Measurements from ENCODE around the gene MRTFB.
"Not testable (repeated sequence)": the region's sequence is repeated elsewhere in the genome, so short reads cannot be mapped to it uniquely, and the experiment has no call there.

The MRTFB gene

DNA sequence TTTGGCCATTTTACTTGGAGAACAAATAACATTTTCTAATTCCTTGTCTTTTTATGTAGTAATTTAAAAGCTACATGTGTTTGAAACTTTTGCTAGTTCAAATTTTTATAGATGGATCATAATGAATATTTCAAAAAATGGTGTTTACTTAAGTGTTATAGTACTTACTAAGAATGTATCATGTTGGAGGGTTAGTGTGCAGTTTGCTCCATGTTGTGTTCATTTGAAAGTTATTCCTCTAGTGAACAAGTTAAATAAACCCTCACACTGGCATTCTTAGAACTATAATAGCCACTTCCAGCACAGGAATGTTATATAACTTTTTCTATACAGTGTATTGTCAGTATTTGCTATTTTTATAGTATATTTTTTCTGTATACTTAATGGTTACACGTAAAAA lies 62.8 kb downstream of the MRTFB start:
- DNase-seq: no peak

DNA sequence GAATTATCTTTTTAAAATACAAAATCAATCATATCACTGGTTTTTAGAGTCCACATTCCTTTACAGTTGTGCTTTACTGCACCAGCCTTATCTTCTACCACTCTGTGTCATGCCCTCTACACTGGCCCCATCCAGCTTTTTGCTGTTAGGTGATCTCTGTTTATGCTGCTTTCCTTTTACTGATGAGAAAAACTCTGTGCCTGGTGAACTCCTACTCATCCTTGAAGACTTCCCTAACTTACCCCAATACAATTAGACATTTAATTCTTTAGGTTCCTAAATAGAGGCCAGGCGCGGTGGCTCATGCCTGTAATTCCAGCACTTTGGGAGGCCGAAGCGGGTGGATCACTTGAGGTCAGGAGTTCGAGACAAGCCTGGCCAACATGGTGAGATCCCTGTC lies 64.6 kb downstream of the MRTFB start:
- no peak for DNase-seq

DNA sequence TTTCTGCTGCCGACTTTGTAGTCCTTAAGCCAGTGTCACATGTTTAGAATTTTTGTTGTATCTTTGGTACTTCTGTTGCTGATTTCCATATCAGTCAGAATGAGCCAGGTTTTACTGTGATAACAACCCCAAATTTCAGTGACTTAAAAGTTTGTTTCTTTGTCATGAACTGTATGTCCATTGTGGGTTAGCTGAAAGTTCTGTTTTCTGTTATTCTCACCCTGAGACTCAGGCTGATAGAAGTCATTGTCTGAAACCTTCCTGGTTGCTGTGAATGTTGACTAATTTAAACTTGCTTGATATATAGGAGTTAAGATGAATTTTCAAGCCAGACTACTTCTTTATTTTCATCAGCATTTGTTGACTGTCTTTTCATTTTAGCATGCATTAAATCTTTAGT lies 68.8 kb downstream of the MRTFB start:
- no peak for DNase-seq

DNA sequence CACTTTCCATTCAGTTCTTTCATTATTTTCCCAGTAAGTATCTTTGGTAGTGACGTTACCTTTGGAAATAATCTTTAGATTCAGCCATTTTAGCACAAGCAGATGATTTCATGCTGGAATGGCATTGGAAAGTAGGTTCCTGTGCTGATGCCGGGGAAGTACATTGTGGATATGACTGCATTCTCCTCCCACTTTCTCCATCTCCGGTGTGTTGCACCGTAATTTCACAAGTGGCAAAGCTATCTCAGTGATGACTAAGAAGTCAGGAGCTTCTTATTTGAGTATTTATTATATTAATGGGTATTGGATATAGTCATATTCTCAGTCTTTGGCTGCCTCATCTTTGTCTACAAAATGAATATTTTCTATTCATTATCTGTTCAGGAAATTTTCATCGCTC lies 69.8 kb downstream of the MRTFB start:
- no peak for DNase-seq

DNA sequence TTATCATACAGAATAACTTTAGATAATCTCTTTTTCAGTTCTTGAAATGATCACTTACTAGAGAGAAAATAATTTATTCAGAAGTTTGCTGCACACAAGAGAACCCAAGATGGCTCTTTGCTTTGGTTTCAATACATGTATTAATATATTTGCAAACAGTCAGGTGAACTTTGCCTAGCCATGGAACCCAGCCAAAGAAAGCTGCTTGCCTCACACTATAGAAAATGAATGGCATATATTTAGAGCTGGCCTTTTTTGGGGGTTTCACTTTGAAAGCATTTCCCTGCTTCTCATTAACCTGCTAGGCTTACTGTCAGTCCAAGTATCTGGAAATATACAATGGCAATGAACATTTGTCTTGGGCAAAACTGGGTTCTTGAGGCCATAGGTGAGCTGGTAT lies 75.3 kb downstream of the MRTFB start:
- no peak for DNase-seq

DNA sequence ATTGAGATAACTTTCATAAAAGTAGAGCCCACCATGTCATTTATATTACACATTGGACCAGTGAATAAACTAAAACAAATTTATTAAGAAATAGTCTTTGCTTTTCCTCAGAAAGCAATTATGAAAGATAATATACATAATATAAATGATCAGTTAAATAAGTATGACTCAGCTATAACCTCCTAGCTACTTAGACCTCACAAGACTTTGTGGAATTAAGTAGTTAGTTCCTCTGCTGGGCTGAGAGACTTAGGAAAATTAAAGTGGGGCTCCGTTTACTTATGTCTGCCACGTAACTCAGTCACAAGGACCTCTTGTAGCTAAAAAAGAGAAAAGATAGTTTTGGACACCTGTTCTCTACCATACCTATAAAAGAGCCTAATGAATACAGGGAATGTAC lies 76.9 kb downstream of the MRTFB start:
- no peak for DNase-seq

DNA sequence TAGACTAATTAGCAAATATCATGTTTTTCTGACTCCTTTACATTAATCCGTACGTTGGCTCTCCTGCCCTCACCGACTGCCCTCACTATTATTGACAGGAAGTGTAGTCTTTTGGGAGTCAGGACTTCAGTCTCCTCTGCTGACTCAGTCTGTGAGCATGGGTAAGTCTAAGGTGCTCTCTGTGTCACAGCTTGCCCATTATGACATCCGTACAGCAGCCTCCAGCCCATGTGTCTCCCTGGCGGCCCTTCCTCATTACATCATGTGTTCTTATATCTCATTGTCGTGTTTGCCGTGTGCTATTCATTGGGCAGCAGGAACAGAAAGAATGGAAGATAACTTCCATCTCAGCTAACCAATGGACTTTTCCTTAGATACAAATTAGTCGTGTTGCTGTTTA lies 77.5 kb downstream of the MRTFB start:
- DNase-seq: no peak

DNA sequence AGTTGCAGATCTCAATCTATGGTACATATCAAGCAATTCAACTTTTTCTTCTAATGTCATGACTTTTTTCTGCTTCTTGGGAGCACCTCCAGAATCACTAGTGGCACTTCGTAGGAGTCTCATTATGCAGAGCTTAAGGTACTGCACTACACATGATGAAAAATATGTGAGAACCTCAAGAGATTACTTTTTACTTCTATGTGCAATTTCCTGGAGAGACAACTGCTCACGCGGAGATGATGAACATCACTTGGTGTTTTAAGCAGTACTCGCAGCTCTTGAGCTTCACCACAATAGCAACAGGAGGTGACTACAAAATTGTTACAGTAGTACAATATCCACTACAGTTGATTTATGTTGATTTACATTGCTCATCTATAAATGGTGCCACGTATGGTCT lies 79.7 kb downstream of the MRTFB start:
- no peak for DNase-seq

DNA sequence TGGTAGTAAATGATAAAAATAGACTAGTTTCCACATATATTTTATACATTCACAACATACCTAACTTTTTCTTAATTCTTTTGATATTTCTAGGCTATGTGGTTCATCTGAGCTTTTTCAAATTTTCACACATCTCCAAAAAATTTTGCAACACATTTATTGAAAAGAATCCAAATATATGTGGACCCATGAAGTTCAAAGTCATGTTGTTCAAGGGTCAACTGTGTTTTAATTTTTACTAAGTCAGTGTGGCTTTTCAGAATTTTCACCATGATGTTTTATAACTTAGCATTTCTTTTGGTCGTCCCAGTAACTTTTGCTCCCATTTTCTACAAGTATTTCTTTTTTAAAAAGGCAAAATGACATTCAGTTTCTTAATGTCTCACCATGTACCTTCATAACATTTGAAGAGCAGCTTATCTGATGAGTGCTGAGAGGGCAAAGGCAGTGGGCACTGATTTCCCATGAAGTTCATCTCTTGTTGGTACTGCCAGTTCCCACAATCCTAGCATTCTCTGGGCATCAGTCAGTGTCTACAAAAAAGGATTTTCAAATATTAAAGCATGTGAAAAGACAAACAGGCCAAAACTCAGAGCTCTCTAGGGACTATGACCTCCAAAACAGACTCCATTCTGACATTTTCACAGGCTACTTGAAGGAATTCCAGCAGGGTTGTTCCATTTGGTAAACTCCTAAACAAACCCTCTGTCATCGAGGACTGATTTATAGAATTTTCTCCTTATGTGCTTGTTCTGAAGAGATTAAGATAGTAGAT lies 80.3 kb downstream of the MRTFB start:
- DNase-seq: no peak

DNA sequence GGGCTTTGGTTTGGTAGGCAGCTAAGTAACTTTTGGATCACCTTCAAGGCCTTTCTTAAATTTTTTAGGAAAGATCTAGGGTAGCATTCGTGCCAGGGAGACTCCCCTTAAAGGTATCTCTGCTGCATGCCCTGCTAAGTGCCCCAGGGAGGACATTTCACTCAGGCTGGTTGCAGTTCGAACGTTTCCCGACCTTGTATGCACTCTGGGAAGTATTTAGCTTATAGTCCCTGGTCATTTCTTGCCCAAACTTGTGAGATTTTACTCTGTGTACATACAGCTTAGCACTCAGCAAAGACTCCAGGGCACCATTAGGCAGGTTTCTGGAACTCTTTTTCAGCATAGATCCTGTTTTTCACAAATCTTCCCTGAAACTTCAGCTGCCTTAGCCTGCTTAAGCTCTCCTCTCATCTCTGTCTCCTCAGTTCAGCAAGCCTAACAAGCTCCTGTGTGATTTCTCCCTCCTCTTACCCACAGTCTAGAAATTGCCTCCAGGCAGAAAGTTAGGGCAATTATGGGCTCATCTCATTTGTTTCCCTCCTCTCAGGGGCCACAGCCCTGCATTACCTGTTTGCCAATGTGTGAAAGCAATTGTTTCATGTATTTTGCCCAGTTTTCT lies 84.6 kb downstream of the MRTFB start:
- no peak for DNase-seq

DNA sequence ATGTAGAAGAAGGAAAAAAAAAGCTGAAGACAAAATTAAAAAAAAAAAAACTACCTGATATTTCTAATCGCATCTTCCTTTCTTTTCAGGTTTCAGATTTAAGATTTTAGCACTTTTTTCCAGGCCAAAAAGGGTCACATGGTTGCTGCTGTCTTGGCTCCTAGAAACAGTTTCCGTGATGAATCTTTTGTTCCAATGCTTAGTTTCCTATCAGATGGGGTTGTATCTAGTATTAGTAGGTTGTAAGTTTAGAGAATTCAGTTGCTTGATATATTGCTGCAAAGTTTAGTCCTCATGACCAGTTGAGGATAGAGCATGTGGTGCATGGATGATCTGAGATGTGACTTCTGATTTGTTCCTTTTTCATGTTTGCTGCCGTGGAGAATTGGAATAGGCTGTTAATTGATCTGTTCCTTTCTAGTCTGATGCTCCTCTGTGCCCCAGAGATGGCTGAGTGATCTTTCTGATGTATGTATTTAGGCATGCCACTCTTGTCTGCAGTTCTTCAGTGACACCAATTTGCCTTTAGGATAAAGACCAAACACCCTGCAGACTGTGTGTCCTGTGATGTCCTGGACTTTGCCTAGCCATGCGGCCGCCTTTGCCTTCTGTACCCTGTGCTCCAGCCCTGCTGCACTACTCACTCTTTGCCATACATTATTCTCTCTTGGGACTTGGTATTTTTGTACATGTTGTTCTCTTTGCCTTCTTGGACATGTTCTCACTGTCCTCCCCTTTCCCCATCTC lies 94.0 kb downstream of the MRTFB start:
- no peak for DNase-seq

DNA sequence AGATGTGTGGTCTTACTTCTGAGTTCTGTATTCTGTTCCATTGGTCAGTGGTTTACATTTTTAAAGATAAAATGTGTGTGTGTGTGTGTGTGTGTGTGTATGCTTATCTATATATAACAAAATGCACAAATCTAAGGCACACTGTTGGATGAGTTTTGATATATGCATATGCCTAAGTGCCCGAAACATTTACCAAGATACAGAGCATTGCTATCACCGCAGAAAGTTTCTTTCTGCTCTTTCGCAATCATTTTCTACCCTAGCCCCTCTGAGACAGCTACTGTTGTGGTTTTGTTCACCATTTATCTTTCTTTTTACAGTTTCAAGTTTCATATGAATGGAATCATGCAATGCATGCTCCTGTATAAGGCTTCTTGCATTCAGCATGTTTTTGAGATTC lies 97.0 kb downstream of the MRTFB start:
- DNase-seq: no peak

DNA sequence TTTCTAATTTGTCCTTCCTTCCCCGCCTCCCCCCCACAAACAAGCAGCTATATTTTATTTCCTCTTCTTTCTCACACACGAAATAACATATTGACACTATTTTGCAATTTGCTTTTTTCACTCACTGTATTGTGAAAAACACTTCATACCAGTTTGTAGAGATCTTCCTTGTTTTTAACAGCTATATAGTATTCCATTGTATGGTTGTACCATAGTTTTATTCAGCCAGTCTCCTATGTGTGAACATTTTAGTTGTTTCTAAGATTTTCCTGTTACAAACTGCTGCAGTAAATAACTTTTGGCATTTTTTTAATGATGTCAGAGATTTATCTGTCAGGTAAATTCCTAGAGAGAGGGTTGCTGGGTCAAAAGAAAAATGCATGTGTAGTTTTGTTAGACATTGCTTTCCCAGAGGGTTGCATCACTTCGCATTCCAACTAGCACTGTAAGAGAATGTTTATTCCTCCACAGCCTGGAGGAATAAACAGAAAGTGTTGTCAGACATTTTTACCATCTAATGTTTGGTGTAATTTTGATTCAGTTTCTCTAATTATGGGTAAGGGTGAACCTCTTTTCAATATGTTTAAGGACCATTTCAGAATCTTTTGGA lies 101.2 kb downstream of the MRTFB start:
- no peak for DNase-seq

DNA sequence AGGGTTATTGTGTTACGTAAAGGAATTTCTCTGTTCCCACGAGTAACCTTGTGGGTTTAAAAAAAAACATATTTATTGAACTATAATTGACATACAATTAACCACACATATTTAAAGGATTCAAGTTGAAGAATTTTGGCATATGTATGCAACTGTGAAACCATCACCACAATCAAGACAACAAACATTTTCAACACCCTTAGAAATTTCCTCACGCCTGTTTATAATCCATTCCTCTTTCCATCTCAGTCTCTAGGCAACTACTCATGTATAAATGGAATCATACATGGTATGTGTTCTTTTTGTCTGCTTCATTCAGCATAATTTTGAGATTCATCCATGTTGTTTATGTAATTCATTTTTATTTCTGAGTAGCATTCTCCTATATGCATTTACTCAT lies 104.0 kb downstream of the MRTFB start:
- DNase-seq: no peak

DNA sequence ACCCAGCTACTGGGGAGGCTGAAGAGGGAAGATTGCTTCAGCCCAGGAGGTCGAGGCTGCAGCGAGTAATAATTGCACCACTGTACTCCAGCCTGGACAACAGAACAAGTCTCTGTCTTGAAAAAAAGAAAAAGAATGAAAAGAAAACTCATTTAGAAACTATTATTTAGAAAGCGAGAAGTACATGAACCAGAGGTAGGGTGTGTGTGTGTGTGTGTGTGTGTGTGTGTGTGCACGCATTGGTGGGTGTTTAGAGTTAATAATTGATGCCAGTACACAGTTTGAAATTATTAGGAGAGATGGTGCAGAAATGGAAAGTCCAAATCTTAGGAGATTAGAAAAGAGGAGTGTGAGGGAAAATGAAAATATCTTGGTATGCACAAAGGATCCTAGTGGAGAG lies 106.6 kb downstream of the MRTFB start:
- DNase-seq: no peak

DNA sequence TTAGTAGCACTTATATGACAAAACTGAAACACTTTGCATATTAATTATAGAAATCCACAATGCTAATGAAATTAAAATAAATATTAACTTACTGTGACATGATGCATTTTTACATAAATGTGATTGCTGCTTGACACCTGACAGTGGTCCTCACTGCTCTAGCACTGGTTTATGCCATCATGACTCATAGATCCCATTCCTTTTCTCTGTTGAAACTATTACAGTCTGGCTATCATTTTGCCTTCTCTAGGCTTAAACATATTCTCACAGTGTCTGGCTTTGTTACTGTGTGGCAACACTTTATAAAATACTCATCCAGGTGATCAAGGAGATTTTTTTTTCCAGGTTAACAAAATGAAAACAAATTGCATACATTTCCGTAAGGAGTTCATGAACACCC lies 108.0 kb downstream of the MRTFB start:
- DNase-seq: no peak

DNA sequence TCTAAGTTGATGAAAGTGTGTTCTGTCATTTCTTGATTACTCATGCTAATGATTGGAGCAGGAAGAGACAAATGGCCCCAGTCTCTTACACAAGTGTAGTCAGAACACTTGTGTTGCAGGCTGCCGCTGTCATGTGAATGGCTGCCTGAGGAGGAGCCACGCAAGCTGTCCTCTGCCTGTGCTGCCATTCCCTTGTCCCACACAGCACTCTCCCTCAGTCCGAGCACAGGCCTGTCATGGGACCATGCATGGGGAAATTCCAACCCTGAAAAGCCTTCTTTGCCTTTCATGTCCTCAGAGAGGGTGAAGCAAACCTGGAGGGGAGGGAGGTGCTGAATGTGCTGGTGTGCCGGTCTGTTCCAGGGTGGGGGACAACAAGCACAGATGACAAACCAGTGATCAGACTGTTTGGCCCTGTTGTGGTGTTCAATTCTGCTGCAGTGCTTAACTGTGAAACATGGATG lies 109.4 kb downstream of the MRTFB start:
- DNase-seq: no peak

DNA sequence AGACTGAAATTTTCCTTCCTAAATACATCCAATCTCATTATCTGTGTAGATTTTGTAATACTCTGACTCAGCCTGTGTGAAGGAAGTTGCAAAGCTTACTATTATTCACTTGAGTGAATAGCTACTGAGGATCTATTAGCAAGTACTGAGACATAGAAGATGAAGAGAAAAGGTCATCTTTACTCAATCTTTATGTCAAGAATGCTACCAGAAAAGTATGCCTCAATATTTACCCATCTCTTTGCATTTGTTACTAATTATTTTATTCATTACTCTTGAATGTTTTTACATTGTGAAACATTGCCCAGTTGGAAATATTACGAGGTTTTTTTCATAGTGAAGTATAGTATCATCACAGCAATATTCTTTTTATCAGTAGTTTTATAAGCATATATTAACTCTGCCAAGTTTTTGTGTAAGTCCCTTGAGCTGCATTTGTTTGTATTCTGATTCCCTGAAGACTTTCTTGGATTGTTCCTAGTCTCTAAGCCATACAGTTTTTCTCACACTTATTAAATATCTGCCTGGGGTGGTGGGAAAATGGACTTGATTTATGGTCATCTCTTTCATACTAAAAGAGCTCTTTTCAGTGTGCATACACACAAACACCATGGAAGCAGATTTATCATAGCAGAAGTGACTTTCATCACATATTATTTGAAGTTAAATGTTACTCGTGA lies 110.4 kb downstream of the MRTFB start:
- no peak for DNase-seq

DNA sequence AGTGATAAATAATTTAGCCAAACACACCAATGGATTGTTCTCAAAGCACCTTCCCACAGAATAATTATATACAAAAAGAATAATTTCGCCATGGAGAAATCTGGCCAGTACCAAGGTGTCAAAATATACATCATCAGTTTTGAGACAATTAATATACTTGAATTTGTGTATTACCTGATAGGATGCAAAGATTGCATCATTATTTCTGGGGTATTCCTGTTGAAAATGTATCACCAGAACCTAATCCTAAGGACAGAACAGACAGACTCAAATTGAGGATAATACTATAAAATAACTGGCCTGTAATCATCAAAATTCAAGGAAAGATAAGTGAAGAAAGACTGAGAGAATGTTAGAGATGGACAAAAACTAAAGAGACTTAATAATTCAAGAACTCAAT lies 111.9 kb downstream of the MRTFB start:
- DNase-seq: no peak

DNA sequence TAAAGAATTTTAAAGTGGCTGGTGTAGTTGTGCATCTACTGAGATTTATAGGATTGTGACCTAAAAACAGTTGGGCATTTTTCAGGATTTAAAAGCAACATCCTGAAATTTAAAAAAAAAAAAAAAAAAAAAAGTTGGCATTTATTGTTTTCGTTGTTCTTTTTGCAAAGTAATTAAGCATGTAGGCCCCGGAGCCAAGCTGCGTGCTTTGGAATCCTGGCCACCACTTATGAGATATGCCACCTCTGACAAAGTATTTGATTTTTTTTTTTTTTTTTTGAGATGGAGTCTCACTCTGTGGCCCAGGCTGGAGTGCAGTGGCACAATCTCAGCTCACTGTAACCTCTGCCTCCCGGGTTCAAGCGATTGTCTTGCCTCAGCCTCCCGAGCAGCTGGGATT lies 112.8 kb downstream of the MRTFB start:
- not testable (repeated sequence) for DNase-seq

DNA sequence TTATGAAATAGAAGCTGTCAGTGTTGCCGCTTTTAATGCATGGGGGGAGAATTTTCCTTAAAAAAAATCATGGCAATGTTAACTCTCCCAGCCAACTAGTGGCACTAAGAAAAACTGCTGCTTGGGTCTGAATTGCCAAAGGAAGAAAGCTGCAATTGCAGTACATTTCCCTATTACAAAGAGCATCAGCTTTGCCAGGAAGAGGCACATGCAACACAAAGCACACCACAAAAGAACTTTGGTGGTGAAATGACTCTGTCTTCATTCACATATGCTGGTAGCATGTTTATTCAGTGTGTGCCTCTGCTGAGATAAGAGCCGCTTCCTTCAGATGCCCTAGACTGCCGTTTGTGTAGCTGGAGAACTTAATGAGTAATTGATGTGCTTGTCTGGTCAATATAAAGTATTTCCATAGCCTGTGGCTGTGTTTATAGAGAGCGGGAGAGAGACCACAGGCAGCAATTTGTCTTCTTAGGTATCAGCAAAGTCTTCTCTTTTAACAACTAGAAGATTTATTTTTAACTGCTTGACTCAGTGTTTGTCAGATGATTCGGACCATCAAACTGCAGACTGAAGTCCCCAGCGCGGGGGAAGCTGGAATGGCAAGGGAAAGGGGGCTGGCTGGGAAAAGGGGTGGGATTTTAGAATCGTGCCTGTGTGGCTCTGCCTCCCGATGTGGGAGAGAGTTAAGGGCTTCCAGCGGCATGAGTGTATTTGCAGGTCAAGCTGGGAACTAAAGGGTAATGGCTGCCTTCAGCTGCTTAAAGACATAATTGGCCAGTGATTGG lies 115.1 kb downstream of the MRTFB start:
- DNase-seq: no peak

DNA sequence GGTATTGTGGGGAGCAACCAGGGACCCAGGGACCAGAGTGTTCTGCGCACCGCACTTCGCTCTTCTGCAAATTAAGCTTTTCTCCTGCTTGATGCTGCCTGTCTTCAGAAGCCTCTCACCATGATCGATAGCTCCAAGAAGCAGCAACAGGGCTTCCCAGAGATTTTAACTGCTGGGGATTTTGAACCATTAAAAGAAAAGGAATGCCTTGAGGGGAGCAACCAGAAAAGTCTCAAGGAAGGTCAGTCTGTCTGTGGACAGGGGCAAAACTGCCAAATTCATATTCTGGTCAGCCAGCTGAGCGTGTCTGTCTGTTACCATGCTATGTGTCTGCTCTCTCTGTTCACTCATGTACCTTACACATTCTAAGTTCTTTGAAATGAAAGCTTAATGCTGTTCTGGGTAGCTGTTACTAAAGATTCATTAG lies 115.7 kb downstream of the MRTFB start:
- DNase-seq: no peak

Measured in DMS79 treated with DMSO at 0.1 percent for 48 hours (cell line).